Ovary (tissue), 9 donors: ENCODE measurements around the gene DPT. TPM values are rescaled to one million over a fixed set of nuclear protein-coding genes. Genes with fewer than 3 reads are reported as not detected.

ENCODE experiments used
- DNase-seq, 5 donors: peaks; one replicate each; pipeline ENCODE4 v3.0.0-alpha.2; 2019 to 2020
- H3K27ac ChIP-seq, 2 donors: fragments of 200-600 bp; one replicate each; pipeline versions ENCODE4 v1.5.1 to v1.8.0; 2019 to 2022
- H3K27me3 ChIP-seq: fragments of 200-600 bp; one replicate; pipeline ENCODE4 v1.8.0; 2022
- H3K36me3 ChIP-seq: fragments of 200-600 bp; sonication (generic); one replicate; pipeline ENCODE4 v1.5.1; 2019
- H3K4me1 ChIP-seq: one replicate; pipeline ENCODE4 v1.8.1; 2013; ENCODE audit warnings: mild to moderate bottlenecking, moderate library complexity; ENCODE audit not compliant: insufficient read depth
- H3K4me3 ChIP-seq: fragments of 200-600 bp; sonication (generic); one replicate; pipeline ENCODE4 v1.5.1; 2017
- H3K9me3 ChIP-seq, 2 donors: fragments of 200-600 bp in 1 of 2; sonication (generic) in 1 of 2; one replicate each; pipeline versions ENCODE4 v1.5.1 to v1.8.1; 2013 to 2019; ENCODE audit warnings: mild to moderate bottlenecking in 1 of 2, moderate library complexity in 1 of 2
- EP300 ChIP-seq: sonication (generic); formaldehyde crosslinking; IDR thresholded peaks from one replicate; pipeline ENCODE4 v1.6.1; 2017; ENCODE audit warnings: antibody characterized with exemption
- POLR2A ChIP-seq: fragments of 450-650 bp; IDR thresholded peaks from one replicate; pipeline ENCODE4 v1.6.1; 2017; ENCODE audit warnings: antibody characterized with exemption, mild to moderate bottlenecking, moderate library complexity
- WGBS, 3 donors: extraction: QIAGEN DNeasy Blood & Tissue Kit in 1 of 3; methylation state at CpG; one replicate each; pipeline versions ENCODE4 v1.1.5 to v1.1.7; 2013 to 2017; 5-methylcytosine and 5-hydroxymethylcytosine counted together
- intact Hi-C, 4 donors: fragments of 100-400 bp; cut with DNase I; formaldehyde crosslinking; loops; one replicate each; pipeline versions ENCODE4 v1.11.0 to v1.15.1; 2022 to 2023
- polyA plus RNA-seq, 2 donors: library from polyadenylated mRNA; stranded (reverse); fragments of 200-250 nt in 1 of 2; fragments of 350-450 nt in 1 of 2; fragmentation: Illumina TruSeq in 1 of 2; extraction: RNeasy Lipid Tissue Mini Kit (QIAGEN cat#74804) in 1 of 2; gene quantifications; one replicate each; pipeline ENCODE4 v1.2.3, GENCODE V29; 2013 to 2014
- total RNA-seq, 7 donors: library from RNA; depleted of rRNA in 2 of 7; stranded (reverse); fragments of >200 nt in 2 of 7; fragmentation: NEBNext Ultra II Directional in 3 of 7; extraction: Animal tissue kit (Norgen Biotek cat#: 25700) in 3 of 7; gene quantifications; one replicate each; pipeline versions ENCODE4 v1.1.0 to v1.2.4, GENCODE V29; 2016 to 2023
- TF ChIP-seq, protein P1 (sequence below), 3 donors: fragments of 450-650 bp in 2 of 3; fragments of 200-600 bp in 1 of 3; IDR thresholded peaks; one replicate each; pipeline versions ENCODE4 v1.5.1 to v1.8.0; 2016 to 2022; ENCODE audit warnings: antibody characterized with exemption in 3 of 3, mild to moderate bottlenecking in 1 of 3
- donor health status: DM: no; HTN: no; CAD: no; lungs with moderate emphysema.
- donor health status: DM: no; HTN: no; CAD: no.
- donor health status: Bipolar disorder and iron deficiency.
- donor health status: DM: yes; HTN: yes; CAD: no.
- donor health status: DM: no; HTN: no; CAD: no.
- donor health status: DM: yes; HTN: yes; CAD: no.

Gene DPT
- total and polyA plus RNA-seq, 9 donors = 1.3 to 248 (median 4.8) TPM

DNA sequence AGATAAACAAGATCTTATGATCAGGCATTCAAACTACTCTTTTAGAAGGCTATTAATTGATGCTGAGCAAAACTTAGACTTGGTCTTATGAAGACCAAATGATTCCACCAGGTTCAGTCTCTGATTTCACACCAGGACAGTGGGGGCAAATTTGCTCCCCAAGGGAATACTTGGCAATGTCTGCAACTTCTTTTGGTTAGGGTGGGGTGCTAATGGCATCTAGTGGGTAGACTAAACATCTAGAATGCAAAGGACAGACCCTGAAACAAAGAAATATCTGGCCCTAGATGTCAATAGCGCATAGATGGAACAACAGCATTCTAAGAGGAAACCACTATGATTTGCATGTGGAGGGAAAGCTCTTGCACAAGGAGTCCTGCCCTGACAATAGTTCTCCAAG lies 30.6 kb downstream of the DPT start:
- intact Hi-C loops = no loop called here
- DNase-seq = no peak
- Histone ChIP-seq H3K27ac (no peak overlapping the region), H3K27me3 (no peaks in the 10 kb centered on the region), H3K9me3 (no peaks in the 10 kb centered on the region), H3K4me1 (no peaks in the 10 kb centered on the region), H3K36me3 (no peaks in the 10 kb centered on the region), H3K4me3 (no peak overlapping the region)
- WGBS, 3 donors = 49 to 100% (median 97%) methylated on average over 1 of the region's 1 CpG
- TF ChIP-seq POLR2A = no peak

DNA sequence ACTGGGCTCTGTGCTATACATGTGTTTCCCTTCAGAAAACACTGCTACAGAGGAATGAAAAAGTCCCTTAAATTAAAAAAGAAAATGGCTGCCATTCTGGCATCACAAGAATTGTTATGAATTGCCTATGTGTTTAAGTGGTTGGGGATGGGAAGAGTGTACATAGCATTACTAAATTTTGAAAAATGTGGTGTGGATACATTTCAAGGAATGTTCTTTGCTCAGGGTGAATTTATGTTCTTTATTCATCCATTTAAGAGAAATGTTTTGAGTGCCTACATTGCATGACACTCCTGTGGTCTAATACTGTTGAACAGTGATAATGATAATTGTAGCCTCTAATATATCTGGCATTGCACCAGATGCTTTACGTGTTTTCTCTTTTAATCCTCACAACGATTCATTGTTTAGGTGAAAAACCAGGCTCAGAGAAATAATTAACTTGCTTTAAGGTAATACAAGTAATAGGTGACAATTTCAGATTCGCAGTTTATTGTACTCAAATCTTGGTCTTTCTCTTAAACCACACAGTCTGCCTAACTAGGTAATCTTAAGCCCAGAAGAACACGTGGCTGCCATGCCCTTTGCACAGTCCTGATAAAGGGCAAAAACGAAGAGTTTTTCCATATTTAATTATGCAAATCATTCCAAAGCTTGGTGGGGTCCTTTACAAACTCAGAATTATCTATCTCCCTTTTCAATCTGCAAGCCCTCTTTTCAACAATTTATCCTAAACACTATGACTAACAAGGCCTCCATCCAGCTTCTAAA lies 31.5 kb downstream of the DPT start:
- DNase-seq = no peak
- WGBS, 3 donors = 59 to 75% (median 70%) methylated on average over 5 of the region's 5 CpGs
- TF ChIP-seq, protein P1, sequence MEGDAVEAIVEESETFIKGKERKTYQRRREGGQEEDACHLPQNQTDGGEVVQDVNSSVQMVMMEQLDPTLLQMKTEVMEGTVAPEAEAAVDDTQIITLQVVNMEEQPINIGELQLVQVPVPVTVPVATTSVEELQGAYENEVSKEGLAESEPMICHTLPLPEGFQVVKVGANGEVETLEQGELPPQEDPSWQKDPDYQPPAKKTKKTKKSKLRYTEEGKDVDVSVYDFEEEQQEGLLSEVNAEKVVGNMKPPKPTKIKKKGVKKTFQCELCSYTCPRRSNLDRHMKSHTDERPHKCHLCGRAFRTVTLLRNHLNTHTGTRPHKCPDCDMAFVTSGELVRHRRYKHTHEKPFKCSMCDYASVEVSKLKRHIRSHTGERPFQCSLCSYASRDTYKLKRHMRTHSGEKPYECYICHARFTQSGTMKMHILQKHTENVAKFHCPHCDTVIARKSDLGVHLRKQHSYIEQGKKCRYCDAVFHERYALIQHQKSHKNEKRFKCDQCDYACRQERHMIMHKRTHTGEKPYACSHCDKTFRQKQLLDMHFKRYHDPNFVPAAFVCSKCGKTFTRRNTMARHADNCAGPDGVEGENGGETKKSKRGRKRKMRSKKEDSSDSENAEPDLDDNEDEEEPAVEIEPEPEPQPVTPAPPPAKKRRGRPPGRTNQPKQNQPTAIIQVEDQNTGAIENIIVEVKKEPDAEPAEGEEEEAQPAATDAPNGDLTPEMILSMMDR (IDR thresholded peaks at IDR 0.05) = no peak
- no peak for TF ChIP-seq POLR2A
- no peak for TF ChIP-seq EP300
- Histone ChIP-seq H3K4me3 (no peak overlapping the region), H3K27ac (no peak overlapping the region), H3K36me3 (no peaks in the 10 kb centered on the region), H3K4me1 (no peaks in the 10 kb centered on the region), H3K27me3 (no peaks in the 10 kb centered on the region), H3K9me3 (no peaks in the 10 kb centered on the region)
- intact Hi-C loops = no loop called here

DNA sequence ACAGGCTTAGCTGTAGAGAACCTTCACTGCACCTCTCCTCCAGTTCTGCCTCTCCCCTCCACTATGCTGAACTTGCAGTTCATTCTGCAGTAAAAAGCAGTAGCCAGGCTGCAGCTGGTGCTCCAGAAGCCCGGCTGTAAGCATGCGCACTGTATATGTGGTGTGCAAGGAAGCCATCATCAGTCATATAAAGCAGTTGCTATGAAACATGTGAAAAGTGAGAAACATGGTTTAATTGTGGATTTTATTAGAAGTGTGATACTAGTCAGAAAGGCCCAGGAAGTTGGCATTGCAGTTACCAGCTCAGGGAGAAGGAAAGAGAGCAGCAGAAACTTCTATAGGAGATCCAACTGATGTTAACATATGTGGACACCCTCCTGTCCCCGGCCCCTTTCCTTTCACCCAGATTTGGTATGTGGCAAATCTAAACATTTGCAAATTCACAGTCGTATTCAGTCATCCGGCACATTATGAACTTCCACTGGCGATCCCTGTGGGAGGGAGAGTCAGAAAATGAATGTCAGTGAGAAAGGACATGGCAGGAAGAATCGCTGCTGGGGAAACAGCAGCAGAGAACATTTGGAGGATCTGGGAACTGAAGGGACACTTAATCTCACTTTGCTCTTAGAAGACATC lies 32.8 kb downstream of the DPT start:
- Histone ChIP-seq H3K4me1 (no peaks in the 10 kb centered on the region), H3K36me3 (no peaks in the 10 kb centered on the region), H3K9me3 (no peaks in the 10 kb centered on the region), H3K27me3 (no peaks in the 10 kb centered on the region), H3K4me3 (no peak overlapping the region), H3K27ac (no peak overlapping the region)
- no peak for TF ChIP-seq EP300
- no peak for TF ChIP-seq POLR2A
- TF ChIP-seq, protein P1 (IDR thresholded peaks at IDR 0.05) = no peak
- WGBS, 3 donors = 83 to 87% (median 86%) methylated on average over 7 of the region's 7 CpGs
- intact Hi-C loops = no loop called here
- no peak for DNase-seq

DNA sequence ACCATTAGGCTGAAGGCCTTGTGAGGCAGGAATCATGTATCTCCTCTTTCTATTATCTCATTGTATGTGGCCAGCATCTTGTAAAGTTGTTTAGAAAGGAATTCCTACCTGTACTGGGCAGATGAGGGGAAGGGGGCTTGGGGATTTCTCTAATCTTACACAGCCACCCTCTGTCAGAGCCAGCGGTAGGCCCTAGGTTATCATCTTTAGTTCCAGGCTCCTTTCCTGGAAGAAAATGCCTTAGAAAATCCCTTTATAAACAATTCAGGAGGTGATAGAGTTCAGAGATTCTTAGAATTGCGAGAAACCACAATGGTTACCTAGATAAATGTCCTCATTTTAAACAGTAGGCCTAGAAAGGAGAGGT lies 35.2 kb downstream of the DPT start:
- H3K9me3 ChIP-seq = no peaks in the 10 kb centered on the region
- H3K36me3 ChIP-seq = no peaks in the 10 kb centered on the region
- H3K4me3 ChIP-seq = no peak overlapping the region
- 95 to 97% (median 95%) methylated on average over 2 of the region's 2 CpGs for WGBS, 3 donors
- intact Hi-C loops = no loop called here
- no peak for DNase-seq
- H3K27me3 ChIP-seq = no peaks in the 10 kb centered on the region
- TF ChIP-seq, protein P1 (IDR thresholded peaks at IDR 0.05) = no peak
- TF ChIP-seq EP300 (no peak), POLR2A (no peak)
- H3K4me1 ChIP-seq = peaks cover 5% of the 10 kb centered on the region
- H3K27ac ChIP-seq = no peak overlapping the region

DNA sequence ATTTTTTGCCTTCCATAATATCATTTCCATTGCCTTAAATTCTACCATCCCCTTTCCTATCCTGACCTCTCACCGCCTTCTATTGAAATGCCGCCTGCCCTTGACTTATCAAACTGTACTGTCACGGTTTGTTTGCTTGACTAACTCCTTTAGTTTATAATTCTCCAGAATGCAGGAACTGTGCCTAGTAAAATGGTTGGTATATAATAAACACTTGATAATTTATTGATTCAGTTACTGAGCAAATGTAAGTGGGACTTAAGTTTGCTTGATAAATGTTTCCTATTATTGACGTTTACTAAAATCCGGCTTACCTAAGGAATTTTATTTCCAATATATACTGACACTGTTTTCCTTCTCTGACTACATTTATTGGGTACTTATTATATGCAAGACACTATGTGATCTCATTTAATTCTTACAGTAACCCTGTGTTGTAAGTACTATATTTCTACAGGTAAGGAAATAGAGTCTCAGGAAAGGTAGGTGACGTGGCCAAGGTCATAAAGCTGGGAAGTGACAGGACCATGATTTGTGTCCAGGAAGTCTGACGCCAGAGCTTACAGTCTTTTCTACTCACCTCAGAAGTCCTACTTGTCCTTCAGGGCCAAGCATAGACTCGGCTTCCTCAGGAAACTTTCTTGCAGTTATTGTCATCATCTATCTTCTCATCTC lies 35.7 kb downstream of the DPT start:
- intact Hi-C loops = no loop called here
- no peaks in the 10 kb centered on the region for H3K27me3 ChIP-seq
- DNase-seq = no peak
- H3K27ac ChIP-seq = no peak overlapping the region
- H3K4me1 ChIP-seq = peaks cover 5% of the 10 kb centered on the region
- no peak for TF ChIP-seq EP300
- no peaks in the 10 kb centered on the region for H3K36me3 ChIP-seq
- H3K4me3 ChIP-seq = no peak overlapping the region
- 91 to 96% (median 93%) methylated on average over 8 of the region's 8 CpGs for WGBS, 3 donors
- H3K9me3 ChIP-seq = no peaks in the 10 kb centered on the region
